ENCODE results near the gene SLC5A12. TPM values are rescaled to one million over a fixed set of nuclear protein-coding genes. Genes with fewer than 3 reads are reported as not detected.

SLC5A12 gene
- total RNA-seq, 1 experiment from 2014 or later: not detected

DNA sequence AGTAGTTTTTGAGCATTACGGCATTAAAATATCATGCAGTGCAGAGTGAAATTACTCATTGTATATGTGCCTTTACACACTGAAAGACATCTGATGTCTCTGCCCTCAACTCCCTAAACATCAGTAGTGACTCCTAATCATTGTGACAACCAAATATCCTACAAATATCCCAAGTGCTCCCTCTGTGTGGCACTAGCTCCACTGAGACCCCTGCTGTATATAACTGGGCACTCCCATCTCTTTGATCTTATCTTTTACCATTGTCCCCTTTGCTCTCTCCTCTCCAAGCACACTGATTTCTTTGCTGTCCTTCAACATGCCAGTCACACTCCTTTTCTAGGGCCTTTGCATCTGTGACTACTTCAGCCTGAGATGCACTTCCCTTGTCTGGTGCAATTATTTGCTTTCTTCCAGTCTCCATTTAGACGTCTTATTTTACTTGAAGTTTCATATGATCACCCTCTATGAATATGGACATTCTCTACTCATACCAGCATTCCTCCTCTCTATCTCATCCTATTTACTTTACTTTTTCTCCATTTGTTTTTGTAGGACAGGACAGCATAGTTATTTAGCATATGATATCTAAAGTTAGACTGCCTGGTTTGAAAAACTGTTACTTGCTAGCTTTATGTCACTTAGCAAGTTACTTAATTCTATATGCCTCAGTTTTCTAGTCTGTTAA, 2.4 kb downstream of the SLC5A12 start:
- no TSS peak for BruUV-seq (replicated peaks)
- ChIA-PET POLR2A (ENCODE audit: low non-redundant PET) (no interaction called here), CTCF (interaction anchor here (0.6 kb wide), 1 partner anchor 97 kb away, joined by 3 read pairs; no protein-coding TSS in a partner anchor)
- TF ChIP-seq EZH2 (IDR thresholded peaks at IDR 0.05; ENCODE audit: borderline replicate concordance, low read depth, low read length, poor library complexity, severe bottlenecking): no peak
- peak; percentile 36 for TF ChIP-seq CTCF (conservative IDR thresholded peaks at IDR 0.05; ENCODE audit: low read depth, low read length)
- H3K9me3 ChIP-seq (ENCODE audit: low read depth, low read length, poor library complexity, severe bottlenecking): no peaks in the 10 kb centered on the region
- H3K36me3 ChIP-seq (ENCODE audit: insufficient read depth, low read length, poor library complexity, severe bottlenecking): no peaks in the 10 kb centered on the region
- intact Hi-C loops (cut with micrococcal nuclease; ENCODE audit: unreplicated experiment): no loop called here
- no peak for DNase-seq (ENCODE audit: low spot score)
- no peak overlapping the region for H3K4me3 ChIP-seq (ENCODE audit: low read depth, low read length, poor library complexity, severe bottlenecking)
- H3K4me1 ChIP-seq (ENCODE audit: insufficient read depth, low read length, poor library complexity, severe bottlenecking): peaks cover 3% of the 10 kb centered on the region
- peaks cover 38% of the 10 kb centered on the region for H3K27me3 ChIP-seq (replicated peaks; ENCODE audit: insufficient read depth, low read depth, low read length, poor library complexity)
- H3K27ac ChIP-seq (ENCODE audit: low read depth, low read length, poor library complexity, severe bottlenecking): no peak overlapping the region

- ChIA-PET CTCF (no interaction called here), POLR2A (ENCODE audit: low non-redundant PET) (no interaction called here)
- no TSS peak for BruUV-seq (replicated peaks)
These were observed 4.1 kb downstream of the SLC5A12 start for GRCh38 chr11:26717771-26718170.

DNA sequence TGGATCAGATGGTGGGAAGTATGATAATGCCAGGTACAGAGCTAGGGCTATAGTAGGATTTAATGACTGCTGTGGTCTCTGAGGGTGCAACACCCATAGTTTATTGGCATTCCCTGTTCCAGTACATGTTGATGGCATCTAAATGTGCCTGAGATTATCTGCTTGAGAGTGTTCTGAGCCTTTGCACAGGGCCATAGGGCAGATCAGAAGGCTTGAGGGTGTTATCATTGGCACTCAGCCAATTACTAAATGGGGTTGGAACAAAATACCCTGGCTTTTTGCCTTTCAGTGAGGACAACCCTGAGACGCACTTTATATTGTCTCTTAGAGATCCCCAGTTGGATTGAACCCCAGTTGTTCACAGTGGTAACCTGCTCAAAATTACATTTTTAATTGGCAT, 6.7 kb downstream of the SLC5A12 start:
- Histone ChIP-seq H3K9me3 (ENCODE audit: low read depth, low read length, poor library complexity, severe bottlenecking) (no peaks in the 10 kb centered on the region), H3K27me3 (replicated peaks; ENCODE audit: insufficient read depth, low read depth, low read length, poor library complexity) (peaks cover 59% of the 10 kb centered on the region), H3K27ac (ENCODE audit: low read depth, low read length, poor library complexity, severe bottlenecking) (no peak overlapping the region), H3K36me3 (ENCODE audit: insufficient read depth, low read length, poor library complexity, severe bottlenecking) (no peaks in the 10 kb centered on the region), H3K4me3 (ENCODE audit: low read depth, low read length, poor library complexity, severe bottlenecking) (no peak overlapping the region), H3K4me1 (ENCODE audit: insufficient read depth, low read length, poor library complexity, severe bottlenecking) (peaks cover 3% of the 10 kb centered on the region)
- intact Hi-C loops (cut with micrococcal nuclease; ENCODE audit: unreplicated experiment): no loop called here
- DNase-seq (ENCODE audit: low spot score): no peak
- CTCF ChIA-PET: no interaction called here
- no TSS peak for BruUV-seq (replicated peaks)
- POLR2A ChIA-PET (ENCODE audit: low non-redundant PET): no interaction called here
- TF ChIP-seq CTCF (conservative IDR thresholded peaks at IDR 0.05; ENCODE audit: low read depth, low read length): no peak
- TF ChIP-seq EZH2 (IDR thresholded peaks at IDR 0.05; ENCODE audit: borderline replicate concordance, low read depth, low read length, poor library complexity, severe bottlenecking): no peak

More at GRCh38 chr11:26717771-26718170, 4.1 kb downstream of the SLC5A12 start:
- DNase-seq (ENCODE audit: low spot score): no peak
- peaks cover 3% of the 10 kb centered on the region for H3K4me1 ChIP-seq (ENCODE audit: insufficient read depth, low read length, poor library complexity, severe bottlenecking)
- intact Hi-C loops (cut with micrococcal nuclease; ENCODE audit: unreplicated experiment): no loop called here
- no peaks in the 10 kb centered on the region for H3K36me3 ChIP-seq (ENCODE audit: insufficient read depth, low read length, poor library complexity, severe bottlenecking)
- no peak for TF ChIP-seq EZH2 (IDR thresholded peaks at IDR 0.05; ENCODE audit: borderline replicate concordance, low read depth, low read length, poor library complexity, severe bottlenecking)
- TF ChIP-seq CTCF (conservative IDR thresholded peaks at IDR 0.05; ENCODE audit: low read depth, low read length): no peak
- H3K4me3 ChIP-seq (ENCODE audit: low read depth, low read length, poor library complexity, severe bottlenecking): no peak overlapping the region
- H3K9me3 ChIP-seq (ENCODE audit: low read depth, low read length, poor library complexity, severe bottlenecking): no peaks in the 10 kb centered on the region
- H3K27ac ChIP-seq (ENCODE audit: low read depth, low read length, poor library complexity, severe bottlenecking): no peak overlapping the region
- peaks cover 50% of the 10 kb centered on the region for H3K27me3 ChIP-seq (replicated peaks; ENCODE audit: insufficient read depth, low read depth, low read length, poor library complexity)

All from A673 (cell line).